ENCODE data around the gene UCK2.

UCK2 gene

GRCh38 chr1:165942062-165942461, 114.6 kb downstream of the UCK2 start:
- no peak overlapping the region for H3K9ac ChIP-seq (ENCODE audit: low read length)
- no peak overlapping the region for H3K4me3 ChIP-seq (ENCODE audit: low read depth, low read length)
- H3K4me1 ChIP-seq (ENCODE audit: control insufficient read depth, insufficient read depth, low read length) = peaks cover 14% of the 10 kb centered on the region
- no peaks in the 10 kb centered on the region for H3K36me3 ChIP-seq (ENCODE audit: control insufficient read depth, insufficient read depth, low read length)
- no peaks in the 10 kb centered on the region for H3K27me3 ChIP-seq (ENCODE audit: control insufficient read depth, insufficient read depth, low read length)
- H3K9me3 ChIP-seq (ENCODE audit: control insufficient read depth, insufficient read depth, low read depth, low read length) = no peaks in the 10 kb centered on the region
- H3K27ac ChIP-seq (ENCODE audit: low read depth, low read length) = no peak overlapping the region

DNA sequence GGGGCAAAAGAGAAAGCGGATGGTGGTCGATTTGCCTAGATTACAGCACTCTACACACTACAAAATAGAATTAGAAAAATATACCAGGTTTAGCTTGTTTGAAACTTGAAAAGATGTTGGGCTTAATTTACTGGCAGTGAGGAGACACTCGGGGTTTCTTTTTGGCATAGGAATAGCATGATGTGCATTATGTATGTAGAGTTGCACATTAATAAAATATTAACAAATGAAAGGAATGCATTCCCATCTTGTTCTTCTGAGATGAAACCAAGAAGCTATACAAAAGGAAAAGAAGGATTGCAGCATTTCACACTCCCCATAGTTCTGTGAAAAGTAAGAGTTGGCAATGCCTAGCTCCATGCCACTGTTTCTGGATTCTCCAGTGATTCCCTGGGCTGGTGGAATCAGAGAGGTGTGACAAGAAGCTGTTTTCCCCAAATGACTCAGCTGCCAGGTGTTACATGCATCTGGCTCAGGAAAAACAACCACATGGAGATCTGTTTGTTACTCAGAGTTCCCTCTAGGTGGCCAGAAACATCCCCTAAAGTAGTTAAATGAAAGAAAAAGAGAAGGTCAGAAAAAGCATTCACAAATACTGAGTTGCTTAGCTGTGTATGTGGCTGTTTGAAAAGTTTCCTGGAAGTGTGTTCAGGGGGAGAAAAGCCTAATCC, 115.6 kb downstream of the UCK2 start:
- Histone ChIP-seq H3K27me3 (ENCODE audit: control insufficient read depth, insufficient read depth, low read length) (no peaks in the 10 kb centered on the region), H3K4me1 (ENCODE audit: control insufficient read depth, insufficient read depth, low read length) (peaks cover 14% of the 10 kb centered on the region), H3K9me3 (ENCODE audit: control insufficient read depth, insufficient read depth, low read depth, low read length) (no peaks in the 10 kb centered on the region), H3K27ac (ENCODE audit: low read depth, low read length) (no peak overlapping the region), H3K36me3 (ENCODE audit: control insufficient read depth, insufficient read depth, low read length) (no peaks in the 10 kb centered on the region), H3K9ac (ENCODE audit: low read length) (no peak overlapping the region), H3K4me3 (ENCODE audit: low read depth, low read length) (no peak overlapping the region)

DNA sequence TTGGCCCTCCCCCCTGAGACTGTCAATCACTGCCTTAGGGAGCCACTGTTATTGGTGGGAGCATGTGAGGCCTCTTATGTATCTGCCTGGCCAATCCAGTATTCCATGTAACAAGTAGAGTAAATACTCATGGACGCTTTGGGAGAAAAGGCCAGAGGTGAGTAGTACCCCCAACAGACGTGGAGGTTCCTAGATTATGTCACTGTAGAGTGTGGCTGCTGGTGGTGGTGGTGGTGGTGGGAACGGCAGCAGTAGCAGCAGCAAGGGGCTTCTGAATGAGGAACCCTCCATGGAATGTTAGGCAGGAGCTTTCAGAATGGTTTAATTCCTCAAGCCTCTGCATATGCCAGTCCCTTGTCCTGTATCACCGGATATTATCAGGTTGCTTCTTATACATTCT, 118.5 kb downstream of the UCK2 start:
- Histone ChIP-seq H3K4me3 (ENCODE audit: low read depth, low read length) (no peak overlapping the region), H3K27ac (ENCODE audit: low read depth, low read length) (no peak overlapping the region), H3K27me3 (ENCODE audit: control insufficient read depth, insufficient read depth, low read length) (no peaks in the 10 kb centered on the region), H3K4me1 (ENCODE audit: control insufficient read depth, insufficient read depth, low read length) (peaks cover 14% of the 10 kb centered on the region), H3K36me3 (ENCODE audit: control insufficient read depth, insufficient read depth, low read length) (no peaks in the 10 kb centered on the region), H3K9ac (ENCODE audit: low read length) (no peak overlapping the region), H3K9me3 (ENCODE audit: control insufficient read depth, insufficient read depth, low read depth, low read length) (no peaks in the 10 kb centered on the region)

DNA sequence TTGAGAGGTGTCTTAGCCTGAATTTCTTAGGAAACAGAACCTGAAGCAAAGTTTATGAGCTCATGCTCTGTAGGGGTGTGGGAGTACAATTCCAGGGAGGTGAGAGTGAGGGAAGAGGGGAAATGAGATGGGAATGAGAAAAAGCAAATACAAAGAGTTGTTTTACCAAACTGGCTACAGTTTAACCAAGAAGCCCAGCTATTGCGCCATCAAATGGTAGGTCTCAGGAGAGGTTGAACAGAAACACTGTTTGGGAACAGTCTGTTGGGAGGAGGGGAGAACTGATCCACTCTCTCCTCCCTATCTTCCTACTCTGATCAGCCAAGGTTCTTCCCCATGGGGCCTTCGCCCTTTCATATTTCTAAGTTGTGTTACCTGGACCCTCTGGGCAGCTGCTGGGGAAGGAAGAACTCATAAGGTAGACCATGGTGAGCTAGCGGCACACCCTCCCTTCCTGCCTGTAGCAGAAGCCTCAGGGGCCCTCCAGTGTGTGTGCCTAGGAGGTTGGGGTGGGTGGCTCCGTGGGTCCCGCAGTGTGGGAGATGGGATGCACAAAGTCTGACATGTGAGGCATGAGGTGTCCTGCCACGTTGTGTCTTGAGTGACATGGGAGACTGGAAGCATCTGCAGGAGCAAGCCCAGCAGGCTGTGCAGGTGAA, 120.5 kb downstream of the UCK2 start:
- Histone ChIP-seq H3K9ac (ENCODE audit: low read length) (no peak overlapping the region), H3K4me3 (ENCODE audit: low read depth, low read length) (no peak overlapping the region), H3K36me3 (ENCODE audit: control insufficient read depth, insufficient read depth, low read length) (no peaks in the 10 kb centered on the region), H3K27me3 (ENCODE audit: control insufficient read depth, insufficient read depth, low read length) (no peaks in the 10 kb centered on the region), H3K27ac (ENCODE audit: low read depth, low read length) (no peak overlapping the region), H3K4me1 (ENCODE audit: control insufficient read depth, insufficient read depth, low read length) (peaks cover 7% of the 10 kb centered on the region), H3K9me3 (ENCODE audit: control insufficient read depth, insufficient read depth, low read depth, low read length) (no peaks in the 10 kb centered on the region)

GRCh38 chr1:165949335-165950130, 122.1 kb downstream of the UCK2 start:
- Histone ChIP-seq H3K4me1 (ENCODE audit: control insufficient read depth, insufficient read depth, low read length) (no peaks in the 10 kb centered on the region), H3K9ac (ENCODE audit: low read length) (no peak overlapping the region)

GRCh38 chr1:165954940-165955339, 127.5 kb downstream of the UCK2 start:
- Histone ChIP-seq H3K27me3 (ENCODE audit: control insufficient read depth, insufficient read depth, low read length) (no peaks in the 10 kb centered on the region; the same call in 1 of the 2 replicates), H3K4me1 (ENCODE audit: control insufficient read depth, insufficient read depth, low read length) (no peaks in the 10 kb centered on the region), H3K4me3 (ENCODE audit: low read depth, low read length) (no peak overlapping the region), H3K9me3 (ENCODE audit: control insufficient read depth, insufficient read depth, low read depth, low read length) (no peaks in the 10 kb centered on the region), H3K27ac (ENCODE audit: low read depth, low read length) (no peak overlapping the region), H3K9ac (ENCODE audit: low read length) (no peak overlapping the region), H3K36me3 (ENCODE audit: control insufficient read depth, insufficient read depth, low read length) (no peaks in the 10 kb centered on the region)

More at GRCh38 chr1:165949335-165950130, 122.1 kb downstream of the UCK2 start:
- no peaks in the 10 kb centered on the region for H3K27me3 ChIP-seq (ENCODE audit: control insufficient read depth, insufficient read depth, low read length)
- no peaks in the 10 kb centered on the region for H3K36me3 ChIP-seq (ENCODE audit: control insufficient read depth, insufficient read depth, low read length)
- H3K9me3 ChIP-seq (ENCODE audit: control insufficient read depth, insufficient read depth, low read depth, low read length) = no peaks in the 10 kb centered on the region
- H3K27ac ChIP-seq (ENCODE audit: low read depth, low read length) = no peak overlapping the region
- H3K4me3 ChIP-seq (ENCODE audit: low read depth, low read length) = no peak overlapping the region

- H3K27ac ChIP-seq (ENCODE audit: low read depth, low read length) = no peak overlapping the region
- H3K9ac ChIP-seq (ENCODE audit: low read length) = no peak overlapping the region
- no peak overlapping the region for H3K4me3 ChIP-seq (ENCODE audit: low read depth, low read length)
- H3K4me1 ChIP-seq (ENCODE audit: control insufficient read depth, insufficient read depth, low read length) = no peaks in the 10 kb centered on the region
- H3K9me3 ChIP-seq (ENCODE audit: control insufficient read depth, insufficient read depth, low read depth, low read length) = no peaks in the 10 kb centered on the region
- no peaks in the 10 kb centered on the region for H3K36me3 ChIP-seq (ENCODE audit: control insufficient read depth, insufficient read depth, low read length)
- peaks cover 4% of the 10 kb centered on the region; the same call in 1 of the 2 replicates for H3K27me3 ChIP-seq (ENCODE audit: control insufficient read depth, insufficient read depth, low read length)
Observed at GRCh38 chr1:165958306-165958705, 130.9 kb downstream of the UCK2 start.

- Histone ChIP-seq H3K27me3 (ENCODE audit: control insufficient read depth, insufficient read depth, low read length) (peaks cover 4% of the 10 kb centered on the region; the same call in 1 of the 2 replicates), H3K27ac (ENCODE audit: low read depth, low read length) (no peak overlapping the region), H3K9ac (ENCODE audit: low read length) (no peak overlapping the region), H3K4me3 (ENCODE audit: low read depth, low read length) (no peak overlapping the region), H3K36me3 (ENCODE audit: control insufficient read depth, insufficient read depth, low read length) (no peaks in the 10 kb centered on the region), H3K9me3 (ENCODE audit: control insufficient read depth, insufficient read depth, low read depth, low read length) (no peaks in the 10 kb centered on the region), H3K4me1 (ENCODE audit: control insufficient read depth, insufficient read depth, low read length) (no peaks in the 10 kb centered on the region)
Observed at GRCh38 chr1:165960136-165960535, 132.7 kb downstream of the UCK2 start.

DNA sequence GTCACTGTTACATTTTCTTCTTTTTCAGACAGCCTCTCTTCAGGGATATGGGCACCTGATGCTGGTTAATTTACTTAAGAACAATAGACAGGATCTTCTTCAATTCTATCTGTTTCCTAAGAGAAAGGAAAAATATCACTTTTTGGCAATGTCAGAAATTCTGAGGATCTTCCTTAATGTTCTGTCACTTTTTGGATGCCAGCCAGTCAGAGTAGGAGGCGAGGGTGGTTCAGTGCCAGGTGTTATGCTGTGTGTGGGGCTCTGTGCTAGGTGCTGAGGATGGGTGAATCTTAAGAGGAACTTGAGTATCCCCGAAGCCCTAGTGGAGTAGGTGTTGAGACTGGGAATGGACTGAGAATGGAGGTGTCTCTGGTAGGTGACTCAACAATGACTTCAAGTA, 133.5 kb downstream of the UCK2 start:
- H3K4me1 ChIP-seq (ENCODE audit: control insufficient read depth, insufficient read depth, low read length) = no peaks in the 10 kb centered on the region
- no peak overlapping the region for H3K27ac ChIP-seq (ENCODE audit: low read depth, low read length)
- H3K9ac ChIP-seq (ENCODE audit: low read length) = no peak overlapping the region
- no peaks in the 10 kb centered on the region for H3K36me3 ChIP-seq (ENCODE audit: control insufficient read depth, insufficient read depth, low read length)
- H3K9me3 ChIP-seq (ENCODE audit: control insufficient read depth, insufficient read depth, low read depth, low read length) = no peaks in the 10 kb centered on the region
- peaks cover 4% of the 10 kb centered on the region; the same call in 1 of the 2 replicates for H3K27me3 ChIP-seq (ENCODE audit: control insufficient read depth, insufficient read depth, low read length)
- H3K4me3 ChIP-seq (ENCODE audit: low read depth, low read length) = no peak overlapping the region

Data from HUES6 (cell line).